Activated T-helper 9 cell treated with anti-CD3 and anti-CD28 coated beads, Interleukin-2, amount 50 U/mL, for 16 hours (primary cell): Measurements from ENCODE around the gene CA7.
"Not testable (repeated sequence)": the region's sequence is repeated elsewhere in the genome, so short reads cannot be mapped to it uniquely, and the experiment has no call there.

Source experiments
- DNase-seq: peaks from one replicate; pipeline ENCODE4 v3.0.0-alpha.2; 2020; ENCODE audit warnings: low read depth

Gene CA7

DNA sequence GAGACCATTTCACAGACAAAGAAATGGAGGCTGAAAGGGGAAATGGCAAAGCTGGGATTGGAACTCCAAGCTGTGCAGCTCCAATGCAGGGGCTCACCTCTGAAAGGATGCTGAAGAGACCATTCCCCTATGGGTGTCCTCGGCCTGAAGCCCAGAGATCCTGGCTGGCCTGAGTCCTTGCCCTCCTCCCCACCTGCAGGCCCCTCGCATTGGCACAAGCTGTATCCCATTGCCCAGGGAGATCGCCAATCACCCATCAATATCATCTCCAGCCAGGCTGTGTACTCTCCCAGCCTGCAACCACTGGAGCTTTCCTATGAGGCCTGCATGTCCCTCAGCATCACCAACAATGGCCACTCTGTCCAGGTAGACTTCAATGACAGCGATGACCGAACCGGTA, 2.6 kb downstream of the CA7 start:
- DNase-seq: no peak

DNA sequence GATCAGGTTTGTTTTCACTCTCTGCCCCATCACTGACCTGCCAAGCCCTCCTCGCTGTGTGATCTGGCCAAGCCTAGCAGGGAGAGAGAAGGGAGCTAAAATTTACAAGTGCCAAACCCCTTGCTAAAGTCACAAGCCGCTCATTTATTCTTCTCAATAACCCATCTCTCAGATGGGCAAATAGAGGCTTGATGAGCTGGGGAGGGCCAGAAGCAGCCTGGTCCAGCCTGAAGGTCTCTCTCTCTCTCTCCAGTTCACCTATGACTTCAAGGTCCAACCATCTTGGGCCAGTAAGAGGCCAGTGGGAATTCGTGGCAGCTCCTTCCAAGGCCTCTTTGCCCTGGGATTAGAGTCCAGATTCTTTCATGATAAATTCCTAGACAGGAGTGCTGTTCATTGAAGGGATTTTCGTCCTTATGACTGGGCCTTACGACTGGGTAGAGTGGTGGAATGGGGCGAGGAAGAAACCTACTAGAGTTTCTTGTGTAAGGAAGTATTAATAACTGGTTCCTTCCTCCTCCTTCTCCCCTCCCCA, 3.4 kb downstream of the CA7 start:
- no peak for DNase-seq

DNA sequence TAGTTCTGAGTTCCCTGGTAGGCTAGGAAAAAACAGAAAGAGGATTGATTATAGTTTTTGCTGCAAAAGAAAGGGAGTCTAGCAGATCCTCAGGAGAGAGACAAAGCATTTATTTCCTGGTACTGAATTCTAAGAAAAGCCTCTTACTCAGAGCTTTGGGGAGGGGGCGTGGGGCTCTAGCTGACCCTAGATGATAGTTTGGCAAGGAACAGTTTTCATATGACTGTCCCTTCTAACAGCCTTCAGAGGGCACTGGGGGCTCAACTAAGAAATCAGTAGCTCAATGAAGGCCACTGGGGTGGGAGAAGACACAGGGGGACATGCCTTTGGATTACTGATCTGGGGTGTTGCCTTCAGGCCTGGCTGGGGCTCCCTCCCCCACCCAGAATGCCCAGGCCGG, 4.0 kb downstream of the CA7 start:
- no peak for DNase-seq

DNA sequence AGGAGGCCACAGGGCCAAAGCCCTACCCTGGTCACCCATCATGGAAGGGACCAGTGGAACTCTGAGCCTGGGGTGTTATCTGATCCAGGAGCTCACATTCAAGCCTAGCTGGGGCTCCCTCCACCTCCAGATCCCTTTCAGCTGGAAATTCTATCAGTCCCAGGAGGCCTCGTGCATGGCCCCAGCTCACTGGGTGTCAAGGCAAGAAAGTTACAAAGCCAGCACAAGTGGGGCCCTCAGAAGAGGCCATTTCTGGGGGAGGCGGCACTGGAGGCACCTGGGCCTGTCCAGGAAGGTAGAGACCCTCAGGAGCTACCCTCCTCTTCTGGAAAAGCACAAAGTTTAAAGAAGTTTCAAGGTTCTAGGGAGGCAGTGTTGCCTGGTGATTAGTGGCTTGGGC, 4.8 kb downstream of the CA7 start:
- no peak for DNase-seq

- DNase-seq: no peak
Measured at GRCh38 chr16:66849549-66849948, 5.3 kb downstream of the CA7 start.

DNA sequence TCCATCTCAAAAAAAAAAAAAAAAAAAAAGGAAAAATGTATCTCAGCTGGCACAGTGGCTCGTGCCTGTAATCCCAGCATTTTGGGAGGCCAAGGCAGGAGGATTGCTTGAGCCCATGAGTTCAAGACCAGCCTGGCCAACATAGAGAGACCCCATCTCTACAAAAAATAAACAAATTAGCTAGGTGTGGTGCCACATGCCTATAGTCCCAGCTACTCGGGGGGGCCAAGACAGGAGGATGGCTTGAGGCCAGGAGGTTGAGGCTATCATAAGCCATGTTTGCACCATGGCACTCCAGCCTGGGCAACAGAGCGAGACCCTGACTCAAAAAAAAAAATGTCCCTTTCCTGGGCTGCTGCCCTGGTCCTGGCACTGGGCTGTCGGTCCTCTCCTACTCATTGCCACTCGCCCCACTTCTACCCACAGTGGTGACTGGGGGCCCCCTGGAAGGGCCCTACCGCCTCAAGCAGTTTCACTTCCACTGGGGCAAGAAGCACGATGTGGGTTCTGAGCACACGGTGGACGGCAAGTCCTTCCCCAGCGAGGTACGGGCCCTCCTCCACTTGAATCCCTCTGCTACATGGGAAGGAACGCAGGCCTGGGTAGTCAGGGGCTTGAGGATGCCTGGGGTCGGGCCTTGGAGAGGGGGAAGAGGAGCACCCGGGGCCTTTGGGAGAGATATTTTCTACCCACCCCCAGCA, 6.1 kb downstream of the CA7 start:
- no peak for DNase-seq

GRCh38 chr16:66851166-66851964, 7.2 kb downstream of the CA7 start:
- DNase-seq: no peak

- DNase-seq: no peak
Measured at GRCh38 chr16:66853261-66854139, 9.3 kb downstream of the CA7 start.

DNA sequence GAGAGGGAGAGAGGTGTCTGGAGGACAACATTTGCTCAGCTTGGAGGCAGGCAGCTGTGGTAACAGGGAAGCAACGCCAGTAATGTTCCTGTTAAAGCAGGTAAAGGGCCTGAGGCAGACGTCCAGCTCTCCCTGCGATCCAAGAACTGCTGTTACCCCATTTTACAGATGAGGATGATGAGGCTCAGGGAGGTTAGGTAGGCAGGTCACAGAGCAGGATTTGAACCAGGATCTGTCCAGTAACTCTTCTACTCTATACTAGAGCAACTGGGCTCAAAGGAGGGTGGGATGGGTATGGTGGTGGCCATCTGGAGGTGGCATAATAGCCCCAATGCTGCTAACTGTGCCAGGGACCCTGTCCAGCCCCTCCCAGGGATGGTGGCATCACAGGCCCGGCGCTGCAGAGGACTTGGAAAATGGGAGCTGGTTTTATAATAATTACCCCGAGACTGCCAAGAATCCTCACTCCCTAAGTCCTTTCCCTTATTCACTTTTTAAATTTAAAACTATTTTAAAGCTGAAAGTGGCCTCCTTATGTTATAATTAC, 12.0 kb downstream of the CA7 start:
- no peak for DNase-seq

GRCh38 chr16:66856801-66857200, 12.6 kb downstream of the CA7 start:
- no peak for DNase-seq

DNA sequence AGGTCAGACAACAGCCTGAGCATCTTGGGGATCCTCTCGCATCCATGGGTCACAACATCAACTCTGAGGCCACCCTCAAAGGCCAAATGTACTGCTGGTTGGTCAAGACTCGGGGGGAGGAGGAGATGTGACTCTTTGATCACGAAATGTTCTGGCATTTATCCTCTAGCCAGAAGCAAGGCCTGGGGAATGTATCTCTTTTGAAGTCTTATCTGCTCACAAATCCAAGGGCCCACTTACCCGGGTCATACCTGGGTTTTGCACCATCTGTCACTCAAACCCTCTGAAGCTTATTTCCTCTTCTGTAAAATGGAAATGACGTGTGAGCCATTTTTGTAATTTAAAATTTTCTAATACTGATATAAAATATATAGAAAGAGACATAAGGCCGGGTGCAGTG, 13.2 kb downstream of the CA7 start:
- DNase-seq: no peak

GRCh38 chr16:66858740-66859396, 14.7 kb downstream of the CA7 start:
- no peak for DNase-seq

GRCh38 chr16:66859397-66860068, 15.3 kb downstream of the CA7 start:
- no peak for DNase-seq

DNA sequence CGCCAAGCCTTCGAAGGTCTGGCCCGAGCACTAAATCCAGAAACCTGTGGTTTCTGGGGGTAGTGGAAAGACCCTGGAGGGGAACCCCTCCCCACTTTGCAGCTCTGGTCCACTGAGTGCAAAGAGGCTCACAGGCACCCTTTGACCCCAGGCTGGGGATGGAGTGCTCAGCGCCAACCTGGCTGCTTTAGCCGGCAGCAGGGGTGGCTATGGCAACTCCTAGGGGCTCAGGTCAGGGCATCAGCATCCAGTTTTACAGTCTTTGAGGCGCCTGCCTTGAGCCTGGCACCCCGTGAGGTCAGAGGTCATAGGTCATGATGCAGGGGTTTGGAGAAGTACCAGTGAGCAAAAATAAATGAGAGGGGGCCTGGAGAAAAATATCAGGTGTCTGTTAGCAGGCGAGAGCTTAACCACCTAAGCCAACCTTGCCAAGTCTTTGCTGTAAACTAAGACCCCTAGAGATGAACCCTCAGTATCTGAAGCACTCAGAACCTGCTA, 17.9 kb downstream of the CA7 start:
- DNase-seq: no peak

GRCh38 chr16:66863707-66864106, 19.5 kb downstream of the CA7 start:
- DNase-seq: no peak

DNA sequence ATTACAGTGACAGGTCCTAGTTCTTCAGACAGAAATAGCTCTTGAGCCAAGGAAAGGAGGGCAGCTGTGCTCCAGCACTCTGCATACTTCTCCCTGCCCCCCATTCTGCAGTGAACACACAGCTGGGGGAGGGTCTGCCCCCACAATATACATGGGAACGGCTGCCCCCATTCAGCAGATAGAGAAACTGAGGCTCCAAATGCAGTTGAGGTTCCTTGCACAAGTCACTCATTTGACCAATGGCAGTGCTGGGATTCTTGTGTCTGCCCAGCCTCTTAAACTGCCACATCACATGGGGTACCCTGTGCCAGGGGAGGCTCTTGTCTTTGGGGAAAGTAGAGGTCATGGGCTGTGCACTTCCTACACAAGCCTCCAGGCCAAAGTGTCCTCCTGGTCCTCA, 25.2 kb downstream of the CA7 start:
- no peak for DNase-seq

- DNase-seq: not testable (repeated sequence)
Measured at GRCh38 chr16:66871363-66871762, 27.1 kb downstream of the CA7 start.

GRCh38 chr16:66871840-66872239, 27.6 kb downstream of the CA7 start:
- DNase-seq: no peak

DNA sequence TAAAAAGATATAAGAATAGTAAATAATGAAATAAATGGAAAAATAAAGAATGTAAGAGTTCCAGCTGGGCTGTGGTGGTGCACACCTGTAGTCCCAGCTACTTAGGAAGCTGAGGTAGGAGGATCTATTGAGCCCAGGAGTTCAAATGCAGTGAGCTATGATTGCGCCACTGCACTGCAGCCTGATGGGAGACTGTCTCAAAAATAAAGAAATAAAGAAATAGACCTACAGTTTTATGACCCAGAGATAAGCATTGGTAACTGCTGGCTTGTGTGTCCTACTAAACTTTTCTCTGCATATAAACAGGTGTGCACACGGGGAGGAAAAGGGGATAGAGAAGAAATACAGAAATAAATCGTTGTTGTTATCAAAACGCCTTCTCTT, 28.3 kb downstream of the CA7 start:
- DNase-seq: no peak

DNA sequence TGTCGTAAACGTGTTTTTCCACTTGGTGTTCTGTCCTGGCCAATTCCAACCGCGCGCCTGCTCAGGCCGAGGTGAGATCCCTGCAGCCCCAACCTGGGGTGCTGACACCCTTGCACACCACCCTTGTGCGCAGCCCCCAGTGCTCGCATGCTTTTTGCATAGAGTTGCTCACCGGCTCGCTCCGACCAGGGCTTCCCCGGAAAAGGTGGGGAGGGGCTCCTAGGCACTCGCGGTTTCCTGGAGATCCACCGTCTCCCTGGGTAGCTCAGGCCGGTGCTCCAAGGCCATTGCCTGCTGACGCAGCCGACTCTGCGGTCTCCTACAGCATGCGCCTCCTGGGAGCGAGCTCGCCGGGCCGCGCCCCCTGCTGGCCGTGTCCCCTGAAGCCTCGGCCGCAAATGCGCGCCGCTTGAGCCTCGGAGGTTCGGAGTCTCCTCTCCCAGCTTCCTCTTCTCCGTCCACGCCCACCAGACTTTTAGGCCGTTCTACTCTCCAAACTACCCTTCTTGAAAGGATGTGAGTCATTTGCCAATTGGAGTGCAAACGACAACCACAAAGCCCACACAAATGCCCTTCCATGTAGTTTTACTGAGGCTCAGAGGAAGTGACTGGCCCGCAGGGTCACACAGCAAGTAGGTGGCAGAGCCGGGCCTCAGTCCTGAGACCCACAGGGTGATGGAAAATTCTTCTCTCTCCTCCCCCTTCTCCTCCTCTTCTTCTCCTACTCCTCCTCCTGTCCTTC, 28.9 kb downstream of the CA7 start:
- peak; percentile 85 for DNase-seq
